GM12891 (cell line): Measurements from ENCODE around the gene ZNF438.

Experiments used
- POLR2A ChIP-seq: IDR thresholded peaks from 2 replicates; pipeline ENCODE4 v1.6.1; 2011; ENCODE audit warnings: low read depth, low read length, control low read depth
- TAF1 ChIP-seq: IDR thresholded peaks from 2 replicates; pipeline ENCODE4 v1.6.1; 2011; ENCODE audit warnings: low read depth, low read length, control low read depth

DNA sequence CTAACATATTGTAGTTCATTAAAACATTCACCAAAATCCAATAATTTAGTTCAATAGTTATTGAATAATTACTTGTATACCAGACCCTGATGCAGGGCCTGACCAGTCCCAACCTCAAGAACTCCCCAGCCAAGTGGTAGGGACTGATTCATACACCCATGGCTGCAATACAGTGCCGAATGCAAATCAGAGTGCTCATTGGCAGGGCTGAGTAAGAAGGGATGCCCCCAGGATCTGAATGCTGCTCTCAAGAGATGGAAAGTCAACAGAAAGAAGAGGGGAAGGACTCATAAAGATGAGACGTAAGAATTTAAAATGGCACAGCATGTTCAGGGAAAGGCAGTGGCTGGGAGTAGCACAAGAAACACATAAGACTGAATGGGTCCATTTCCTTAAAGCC lies 29.9 kb downstream of the ZNF438 start:
- TF ChIP-seq TAF1: no peak
- no peak for TF ChIP-seq POLR2A
